HFFc6 (cell line): ENCODE measurements around the gene MYMK. TPM values are rescaled to one million over a fixed set of nuclear protein-coding genes. Genes with fewer than 3 reads are reported as not detected.

Experiments
- DNase-seq: peaks from one replicate; pipeline ENCODE4 v3.0.0-alpha.2; 2018
- H3K27ac Mint-ChIP-seq: 2 replicates; pipeline ENCODE4 v1.8.0; 2020; ENCODE audit warnings: mild to moderate bottlenecking, mixed read lengths
- H3K27me3 Mint-ChIP-seq: 2 replicates; pipeline ENCODE4 v1.8.0; 2021; ENCODE audit warnings: mild to moderate bottlenecking, moderate library complexity, mixed read lengths; ENCODE audit not compliant: insufficient read depth
- H3K36me3 Mint-ChIP-seq: 2 replicates; pipeline ENCODE4 v1.8.0; 2021; ENCODE audit warnings: low read depth, mixed read lengths
- H3K4me1 Mint-ChIP-seq: 2 replicates; pipeline ENCODE4 v1.8.0; 2020; ENCODE audit warnings: low read depth, mixed read lengths
- H3K4me3 Mint-ChIP-seq: 2 replicates; pipeline ENCODE4 v1.8.0; 2020; ENCODE audit warnings: mild to moderate bottlenecking, moderate library complexity, mixed read lengths
- H3K9me3 Mint-ChIP-seq: 2 replicates; pipeline ENCODE4 v1.8.0; 2020; ENCODE audit warnings: mild to moderate bottlenecking, mixed read lengths
- CTCF ChIP-seq: fragments of 200-600 bp; sonication (generic); IDR thresholded peaks from 2 replicates; pipeline ENCODE4 v1.5.0; 2021; ENCODE audit warnings: antibody characterized with exemption, mild to moderate bottlenecking
- total RNA-seq, 6 experiments: library from RNA; stranded (reverse); fragmentation: NEBNext Ultra II Directional; extraction: Animal tissue kit (Norgen Biotek cat#: 25700); gene quantifications; 2 replicates in 1 of 6; 3 replicates in 5 of 6; pipeline ENCODE4 v1.2.3, GENCODE V29; 2021

MYMK gene
- total RNA-seq, 6 experiments from 2014 or later, result not detected

- no peaks in the 10 kb centered on the region for H3K9me3 Mint-ChIP-seq
- no peak for DNase-seq
- no peaks in the 10 kb centered on the region for H3K36me3 Mint-ChIP-seq
- H3K4me1 Mint-ChIP-seq, result peaks cover 22% of the 10 kb centered on the region
- H3K27ac Mint-ChIP-seq, result no peak overlapping the region
- no peak overlapping the region for H3K4me3 Mint-ChIP-seq
- peaks cover 16% of the 10 kb centered on the region for H3K27me3 Mint-ChIP-seq
- TF ChIP-seq CTCF, result no peak
Observed at GRCh38 chr9:133554729-133555128, 30.0 kb upstream of the MYMK start.

GRCh38 chr9:133553973-133554713 is 29.4 kb upstream of the MYMK start:
- Mint-ChIP-seq H3K4me3 (no peak overlapping the region), H3K27me3 (peaks cover 19% of the 10 kb centered on the region), H3K4me1 (peaks cover 18% of the 10 kb centered on the region), H3K27ac (no peak overlapping the region), H3K9me3 (no peaks in the 10 kb centered on the region), H3K36me3 (no peaks in the 10 kb centered on the region)
- DNase-seq, result no peak
- TF ChIP-seq CTCF, result no peak

GRCh38 chr9:133553123-133553522 is 28.4 kb upstream of the MYMK start:
- no peak overlapping the region for H3K4me3 Mint-ChIP-seq
- no peak overlapping the region for H3K27ac Mint-ChIP-seq
- peaks cover 21% of the 10 kb centered on the region for H3K27me3 Mint-ChIP-seq
- no peak for DNase-seq
- no peaks in the 10 kb centered on the region for H3K9me3 Mint-ChIP-seq
- peaks cover 7% of the 10 kb centered on the region for H3K4me1 Mint-ChIP-seq
- TF ChIP-seq CTCF, result no peak
- H3K36me3 Mint-ChIP-seq, result no peaks in the 10 kb centered on the region

- TF ChIP-seq CTCF, result no peak
- Mint-ChIP-seq H3K9me3 (no peaks in the 10 kb centered on the region), H3K4me1 (no peaks in the 10 kb centered on the region), H3K4me3 (no peak overlapping the region), H3K27ac (no peak overlapping the region), H3K36me3 (no peaks in the 10 kb centered on the region), H3K27me3 (peaks cover 28% of the 10 kb centered on the region)
- no peak for DNase-seq
Observed at GRCh38 chr9:133552236-133552635, 27.5 kb upstream of the MYMK start.

- Mint-ChIP-seq H3K36me3 (no peaks in the 10 kb centered on the region), H3K27ac (no peak overlapping the region), H3K9me3 (no peaks in the 10 kb centered on the region), H3K4me3 (no peak overlapping the region), H3K27me3 (peaks cover 29% of the 10 kb centered on the region), H3K4me1 (no peaks in the 10 kb centered on the region)
- no peak for TF ChIP-seq CTCF
- DNase-seq, result no peak
Observed at GRCh38 chr9:133551446-133551845, 26.7 kb upstream of the MYMK start.
